Measurements from ENCODE around the gene YIPF1. TPM values are rescaled to one million over a fixed set of nuclear protein-coding genes. Genes with fewer than 3 reads are reported as not detected.

YIPF1 gene
- total and polyA plus RNA-seq, 10 of the 15 experiments (the other 5 are each of a cell fraction or from before 2014, with no cell fraction given) = 13.0 to 36.0 (median 20.3) TPM

GRCh38 chr1:53909946-53910345, 20.3 kb upstream of the YIPF1 start:
- RAD21 ChIA-PET (ENCODE audit: unreplicated experiment) = interaction anchor here (0.9 kb wide), 2 partner anchors 35 to 49 kb away, joined by 3 to 4 read pairs; partner anchors contain the start of gene IFT25
- Histone ChIP-seq H3K4me2 (ENCODE audit: control insufficient read depth, insufficient read depth) (no peak overlapping the region), H3K27ac (ENCODE audit: control insufficient read depth, insufficient read depth) (no peak overlapping the region), H3K9me3 (replicated peaks; ENCODE audit: control insufficient read depth, insufficient read depth, low read length) (no peaks in the 10 kb centered on the region), H3K36me3 (ENCODE audit: control insufficient read depth in 2 of 2, insufficient read depth in 2 of 2, low read length in 1 of 2) (peaks cover 0 to 9% of the 10 kb centered on the region in 2 experiments; a peak in 1 of 4 replicates), H3K4me1 (ENCODE audit: control insufficient read depth, insufficient read depth, low read length) (no peaks in the 10 kb centered on the region), H3K27me3 (replicated peaks in 1 of 2; ENCODE audit: control insufficient read depth in 2 of 2, insufficient read depth in 2 of 2, low read length in 1 of 2) (no peaks in the 10 kb centered on the region), H2AFZ (ENCODE audit: control insufficient read depth, low read depth, low read length) (no peak overlapping the region), H4K20me1 (ENCODE audit: control insufficient read depth, insufficient read depth) (no peaks in the 10 kb centered on the region), H3K9ac (ENCODE audit: control insufficient read depth, insufficient read depth, low read length) (no peak overlapping the region), H3K4me3 (no peak overlapping the region), H3K79me2 (ENCODE audit: control insufficient read depth, insufficient read depth, low read length) (no peaks in the 10 kb centered on the region)
- no peak for FAIRE-seq
- CTCF ChIA-PET = interaction anchor here (0.9 to 1.9 kb wide), 5 partner anchors 10 to 52 kb away, joined by 3 to 6 read pairs (median 4); no protein-coding TSS in a partner anchor
- in situ Hi-C loops (cut with MboI) (no loop called here), intact Hi-C loops (cut with micrococcal nuclease; ENCODE audit: unreplicated experiment) (no loop called here)
- no peak for ATAC-seq
- no peak for DNase-seq (ENCODE audit: low read depth, low spot score)
- WGBS (ENCODE audit: insufficient coverage, insufficient replicate concordance, low lambda C conversion rate, missing lambda C conversion rate) = 87% methylated on average over 3 of the region's 3 CpGs
- POLR2A ChIA-PET = no interaction called here
- BruUV-seq (replicated peaks) = no TSS peak
- SMC1A ChIA-PET (ENCODE audit: uncharacterized antibody, unreplicated experiment) = interaction anchor here (0.7 to 3.5 kb wide), 2 partner anchors 9 to 74 kb away, joined by 3 to 9 read pairs; no protein-coding TSS in a partner anchor
- no peak for TF ChIP-seq EZH2 (IDR thresholded peaks at IDR 0.05; ENCODE audit: borderline replicate concordance, control insufficient read depth, low read depth, low read length)
- TF ChIP-seq RAD21 (IDR thresholded peaks at IDR 0.05; ENCODE audit: insufficient read depth, low read depth, low read length) = no peak
- no peak for TF ChIP-seq NKRF (conservative IDR thresholded peaks at IDR 0.05)
- TF ChIP-seq IRF3 (IDR thresholded peaks at IDR 0.05) = no peak
- no peak for TF ChIP-seq BHLHE40 (IDR thresholded peaks at IDR 0.05; ENCODE audit: borderline replicate concordance in 1 of 2, low read depth in 2 of 2, low read length in 1 of 2)
- no peak for TF ChIP-seq CBX5 (IDR thresholded peaks at IDR 0.05; ENCODE audit: low read depth)
- TF ChIP-seq NFXL1 (IDR thresholded peaks at IDR 0.05; ENCODE audit: borderline replicate concordance) = no peak
- TF ChIP-seq CTCF (IDR thresholded peaks at IDR 0.05 in 2 of 3, conservative IDR thresholded peaks at IDR 0.05 in 1 of 3; ENCODE audit: control insufficient read depth in 2 of 3, extremely low read depth in 1 of 3, insufficient read depth in 1 of 3, low read depth in 3 of 3, low read length in 3 of 3) = no peak
- TF ChIP-seq REST (IDR thresholded peaks at IDR 0.05; ENCODE audit: low read depth, low read length) = no peak
- TF ChIP-seq SUZ12 (IDR thresholded peaks at IDR 0.05; ENCODE audit: unreplicated experiment) = no peak
- no peak for TF ChIP-seq E4F1 (IDR thresholded peaks at IDR 0.05; ENCODE audit: borderline replicate concordance, partially characterized antibody)
